Stimulated activated naive CD8-positive, alpha-beta T cell treated with anti-CD3 and anti-CD28 coated beads, Interleukin-15, amount 100 ng/mL, for 72 hours (primary cell): ENCODE measurements around the gene FMN2.

Source experiments
- ATAC-seq: fragments of 150-1000 bp; cut with Tn5 transposase; 2 replicates; pipeline ENCODE4 v1.10.0; 2021; ENCODE audit warnings: mild to moderate bottlenecking, moderate library complexity
- DNase-seq, 2 donors: peaks; one replicate each; pipeline ENCODE4 v3.0.0; 2021 to 2022
- H3K27ac Mint-ChIP-seq, 2 donors: one replicate each; pipeline ENCODE4 v1.8.0; 2022; ENCODE audit warnings: mild to moderate bottlenecking in 2 of 2, mixed read lengths in 2 of 2, moderate library complexity in 2 of 2
- H3K27me3 Mint-ChIP-seq: one replicate; pipeline ENCODE4 v1.8.0; 2022; ENCODE audit warnings: mixed read lengths
- H3K4me1 Mint-ChIP-seq: one replicate; pipeline ENCODE4 v1.8.0; 2022; ENCODE audit warnings: mild to moderate bottlenecking, mixed read lengths
- H3K4me3 Mint-ChIP-seq, 2 donors: one replicate each; pipeline ENCODE4 v1.8.0; 2022; ENCODE audit warnings: mild to moderate bottlenecking in 2 of 2, mixed read lengths in 2 of 2, moderate library complexity in 1 of 2
- H3K9me3 Mint-ChIP-seq, 2 donors: one replicate each; pipeline ENCODE4 v1.8.0; 2022; ENCODE audit warnings: mixed read lengths in 2 of 2

FMN2 gene

DNA sequence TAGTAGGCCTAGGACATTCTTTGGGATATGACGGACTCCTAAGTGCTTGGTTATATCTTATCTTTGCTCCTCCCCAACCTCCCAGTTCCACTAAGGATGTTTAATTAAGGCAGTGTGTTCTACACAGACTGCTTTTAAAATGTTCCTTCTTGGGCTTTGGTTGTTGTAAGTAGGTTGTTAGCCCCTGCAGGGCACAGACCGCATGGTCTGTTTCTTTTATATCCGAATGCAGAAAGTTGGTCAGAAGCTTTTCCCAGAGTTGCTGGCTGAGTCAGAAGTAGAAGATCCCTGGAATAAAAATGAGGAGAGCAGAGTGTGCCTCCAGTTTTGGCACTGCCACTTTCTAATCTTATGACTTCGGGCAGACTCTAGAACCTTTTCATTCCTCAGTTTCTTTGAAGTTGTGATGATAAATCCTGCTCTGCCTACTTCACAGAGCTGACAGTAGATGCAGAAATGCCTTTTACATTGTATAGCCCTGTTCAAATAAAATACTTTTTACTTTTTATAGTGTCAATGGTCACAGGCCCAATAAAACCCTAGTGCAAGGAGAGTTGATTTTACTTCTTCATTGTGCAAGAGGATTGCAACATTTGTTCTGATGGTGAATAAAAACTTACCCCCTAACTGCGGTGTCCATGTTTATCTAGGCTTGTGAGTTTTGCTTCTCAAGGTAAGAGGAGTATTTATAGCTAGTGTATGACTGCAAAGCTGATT is 18.4 kb downstream of the FMN2 start:
- no peak overlapping the region for H3K27ac Mint-ChIP-seq
- H3K4me1 Mint-ChIP-seq: no peaks in the 10 kb centered on the region
- H3K27me3 Mint-ChIP-seq: no peaks in the 10 kb centered on the region
- ATAC-seq: no peak
- no peaks in the 10 kb centered on the region for H3K9me3 Mint-ChIP-seq
- DNase-seq: no peak
- H3K4me3 Mint-ChIP-seq: no peak overlapping the region

DNA sequence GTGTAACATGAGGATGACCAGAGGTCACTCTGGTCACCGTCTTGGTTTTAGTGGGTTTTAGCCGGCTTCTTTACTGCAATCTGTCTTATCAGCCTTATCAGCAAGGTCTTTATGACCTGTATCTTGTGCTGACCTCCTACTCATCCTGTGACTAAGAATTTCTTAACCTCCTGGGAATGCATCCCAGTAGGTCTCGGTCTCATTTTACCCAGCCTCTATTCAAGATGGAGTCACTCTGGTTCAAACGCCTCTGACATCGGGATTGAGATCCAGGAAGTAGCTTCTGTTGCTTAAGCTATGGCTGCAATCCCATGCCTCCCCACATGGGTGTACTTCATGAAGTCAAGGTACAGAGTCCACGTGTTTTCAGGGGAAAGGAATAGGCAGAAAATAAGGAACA is 19.9 kb downstream of the FMN2 start:
- H3K27ac Mint-ChIP-seq: no peak overlapping the region

GRCh38 chr1:240114222-240114621 is 22.5 kb downstream of the FMN2 start:
- Mint-ChIP-seq H3K4me1 (no peaks in the 10 kb centered on the region), H3K27me3 (no peaks in the 10 kb centered on the region), H3K27ac (no peak overlapping the region), H3K9me3 (no peaks in the 10 kb centered on the region), H3K4me3 (no peak overlapping the region)
- ATAC-seq: no peak
- no peak for DNase-seq

More for the DNA sequence above, 19.9 kb downstream of the FMN2 start:
- Mint-ChIP-seq H3K27me3 (no peaks in the 10 kb centered on the region), H3K4me3 (no peak overlapping the region), H3K4me1 (no peaks in the 10 kb centered on the region), H3K9me3 (no peaks in the 10 kb centered on the region)
- ATAC-seq: no peak
- no peak for DNase-seq

DNA sequence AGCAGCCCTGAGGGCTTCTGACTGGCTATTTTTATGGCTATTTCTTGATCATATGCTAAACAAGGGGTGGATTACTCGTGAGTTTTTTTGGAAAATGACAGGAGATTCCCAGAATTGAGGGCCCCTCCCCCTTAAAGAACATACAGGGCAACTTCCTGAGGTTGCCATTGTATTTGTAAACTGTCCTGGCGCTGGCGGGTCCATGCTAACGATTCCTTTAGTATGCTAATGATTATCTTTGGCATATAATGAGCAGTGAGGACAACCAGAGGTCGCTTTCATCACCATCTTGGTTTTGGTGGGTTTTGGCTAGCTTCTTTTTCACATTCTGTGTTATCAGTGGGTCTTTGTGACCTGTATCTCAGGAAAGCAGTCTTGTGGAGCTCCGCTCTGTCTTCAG is 24.1 kb downstream of the FMN2 start:
- Mint-ChIP-seq H3K4me1 (no peaks in the 10 kb centered on the region), H3K4me3 (no peak overlapping the region), H3K27ac (no peak overlapping the region), H3K9me3 (no peaks in the 10 kb centered on the region), H3K27me3 (no peaks in the 10 kb centered on the region)
- ATAC-seq: no peak
- DNase-seq: no peak

DNA sequence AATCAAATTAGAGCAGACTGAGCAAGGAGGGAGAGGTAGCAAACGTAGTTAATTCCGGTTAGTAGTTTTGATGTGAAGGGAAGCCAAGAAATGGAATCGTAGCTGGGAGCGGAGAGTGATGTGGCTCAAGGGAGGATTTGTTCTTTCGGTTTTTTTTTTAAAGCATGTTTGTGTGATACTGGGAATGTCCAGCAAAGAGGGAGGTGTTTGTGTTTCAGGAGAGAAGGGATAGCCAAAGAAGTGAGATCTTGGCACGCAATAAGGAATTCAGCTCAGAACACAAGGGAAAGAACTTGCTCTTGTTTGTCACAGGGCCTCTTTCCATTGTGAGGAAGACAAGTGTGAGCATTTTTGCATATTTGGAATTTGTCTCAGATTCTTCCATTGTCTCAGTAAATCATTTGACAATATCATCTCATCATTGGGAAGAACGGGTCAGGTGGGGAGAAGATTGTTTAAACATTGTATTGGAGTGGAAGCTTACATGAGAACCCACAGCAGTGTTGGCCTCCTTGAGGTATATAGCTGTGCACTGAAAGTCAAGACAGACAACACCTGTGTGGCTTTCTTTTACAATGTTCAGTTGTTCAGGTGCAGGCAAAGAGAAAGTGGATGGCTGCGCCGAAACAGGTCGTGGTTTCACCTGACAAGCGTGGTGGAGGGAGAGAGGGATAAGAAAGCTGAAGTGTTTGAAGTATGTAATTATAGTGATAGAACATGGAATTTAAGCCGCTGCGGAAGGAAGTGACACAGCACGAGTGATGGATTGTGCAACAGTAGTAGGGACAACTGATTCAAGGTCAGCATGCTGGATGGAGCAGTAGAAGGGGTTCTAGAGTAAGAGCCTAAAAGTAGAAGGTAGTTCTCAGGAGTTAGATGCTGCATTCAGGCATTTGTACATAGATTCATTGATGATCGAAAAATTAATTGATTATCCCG is 25.4 kb downstream of the FMN2 start:
- no peak for ATAC-seq
- Mint-ChIP-seq H3K4me3 (no peak overlapping the region), H3K27me3 (no peaks in the 10 kb centered on the region), H3K27ac (no peak overlapping the region), H3K4me1 (no peaks in the 10 kb centered on the region), H3K9me3 (no peaks in the 10 kb centered on the region)
- DNase-seq: no peak

GRCh38 chr1:240117930-240118329 is 26.2 kb downstream of the FMN2 start:
- no peak for ATAC-seq
- Mint-ChIP-seq H3K9me3 (no peaks in the 10 kb centered on the region), H3K4me1 (no peaks in the 10 kb centered on the region), H3K4me3 (no peak overlapping the region), H3K27me3 (no peaks in the 10 kb centered on the region), H3K27ac (no peak overlapping the region)
- no peak for DNase-seq

DNA sequence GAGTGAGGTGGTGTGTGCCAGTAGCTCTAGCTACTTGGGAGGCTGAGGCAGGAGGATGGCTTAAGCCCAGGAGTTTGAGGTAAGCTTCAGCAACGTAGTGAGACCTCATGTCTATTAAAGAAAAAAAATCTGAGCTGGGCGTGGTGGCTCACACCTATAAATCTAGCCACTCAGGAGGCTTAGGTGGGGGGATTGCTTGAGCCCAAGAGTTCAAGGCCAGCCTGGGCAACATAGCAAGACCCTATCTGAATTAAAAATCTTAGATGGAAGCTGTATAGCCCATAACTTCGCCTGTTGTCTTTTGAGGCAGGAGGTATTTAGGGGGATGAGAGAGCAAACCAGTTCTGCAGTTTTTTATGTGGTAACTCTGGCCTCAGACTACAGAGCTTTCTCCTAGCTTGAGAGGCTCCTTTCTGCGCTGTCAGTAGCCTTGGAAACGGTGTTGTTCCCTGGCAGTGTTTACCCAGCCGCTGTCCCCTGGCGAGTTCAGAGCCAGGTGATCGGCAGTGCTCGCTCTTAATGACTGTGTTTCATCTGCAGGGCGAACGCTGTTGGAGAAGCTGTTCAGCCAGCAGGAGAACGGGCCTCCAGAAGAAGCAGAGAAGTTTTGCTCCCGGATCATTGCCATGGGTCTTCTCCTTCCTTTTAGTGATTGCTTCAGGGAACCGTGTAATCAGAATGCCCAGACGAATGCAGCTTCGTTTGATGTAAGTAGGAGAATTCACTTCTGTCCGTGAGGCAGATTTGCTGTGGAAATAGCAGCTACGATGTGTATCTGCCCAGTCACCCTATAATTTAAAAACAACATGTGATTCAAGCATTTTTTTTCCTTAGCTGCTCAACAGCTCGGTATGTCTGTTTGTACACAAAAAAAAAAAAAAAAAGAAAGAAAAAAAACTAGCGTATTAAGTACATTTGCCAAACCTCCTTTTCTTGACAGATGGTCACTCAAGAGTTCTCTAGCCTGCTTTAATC is 31.2 kb downstream of the FMN2 start:
- ATAC-seq: no peak
- peaks cover 4 to 6% of the 10 kb centered on the region in 2 donors for H3K9me3 Mint-ChIP-seq
- H3K27ac Mint-ChIP-seq: no peak overlapping the region
- H3K4me3 Mint-ChIP-seq: no peak overlapping the region
- no peaks in the 10 kb centered on the region for H3K4me1 Mint-ChIP-seq
- no peaks in the 10 kb centered on the region for H3K27me3 Mint-ChIP-seq
- no peak for DNase-seq

DNA sequence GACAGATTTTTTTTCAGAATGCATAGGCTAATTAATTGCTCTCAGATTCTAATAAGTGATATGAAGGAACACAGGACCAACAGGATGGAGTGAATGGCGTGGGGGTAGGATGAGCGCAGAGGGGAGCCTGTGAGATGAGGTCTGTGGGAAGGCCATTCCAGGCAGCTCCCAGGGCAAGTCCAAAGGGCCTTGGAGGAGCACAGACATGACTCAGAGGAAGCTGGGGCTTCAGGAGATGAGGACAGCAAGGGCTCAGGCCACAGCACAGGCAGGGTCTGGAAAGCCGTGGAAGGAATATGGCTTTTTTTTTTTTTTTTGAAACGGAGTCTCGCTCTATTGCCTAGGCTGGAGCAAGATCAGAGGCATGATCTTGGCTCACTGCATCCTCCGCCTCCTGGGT is 35.1 kb downstream of the FMN2 start:
- peaks cover 4 to 12% of the 10 kb centered on the region in 2 donors for H3K9me3 Mint-ChIP-seq
- no peak overlapping the region for H3K27ac Mint-ChIP-seq
- DNase-seq (no peak), ATAC-seq (no peak)
- no peak overlapping the region for H3K4me3 Mint-ChIP-seq
- no peaks in the 10 kb centered on the region for H3K27me3 Mint-ChIP-seq
- no peaks in the 10 kb centered on the region for H3K4me1 Mint-ChIP-seq

DNA sequence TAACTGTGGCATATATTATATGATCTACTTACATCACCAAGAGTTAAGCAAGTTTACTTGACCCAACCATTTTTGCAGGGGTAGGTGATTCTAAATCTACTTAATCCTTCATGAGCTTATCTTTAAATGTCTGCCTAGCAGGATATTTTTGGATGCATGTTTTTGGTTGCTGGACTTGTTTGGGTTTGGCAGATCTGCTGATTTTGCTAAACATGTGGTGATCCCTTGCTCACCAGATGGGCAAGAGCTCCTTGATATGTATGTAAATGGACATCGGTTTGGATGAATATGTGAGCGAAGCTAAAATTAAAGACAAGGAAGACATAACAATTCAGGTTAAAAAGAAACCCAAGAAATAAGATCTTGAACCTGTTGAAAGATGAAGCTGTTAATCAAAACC is 36.7 kb downstream of the FMN2 start:
- DNase-seq (no peak), ATAC-seq (no peak)
- H3K27me3 Mint-ChIP-seq: no peaks in the 10 kb centered on the region
- H3K27ac Mint-ChIP-seq: no peak overlapping the region
- no peak overlapping the region for H3K4me3 Mint-ChIP-seq
- peaks cover 10 to 12% of the 10 kb centered on the region in 2 donors for H3K9me3 Mint-ChIP-seq
- H3K4me1 Mint-ChIP-seq: no peaks in the 10 kb centered on the region

GRCh38 chr1:240134113-240134512 is 42.4 kb downstream of the FMN2 start:
- Mint-ChIP-seq H3K27ac (no peak overlapping the region), H3K9me3 (peaks cover 0 to 10% of the 10 kb centered on the region in 2 donors), H3K4me3 (no peak overlapping the region), H3K27me3 (peaks cover 8% of the 10 kb centered on the region), H3K4me1 (no peaks in the 10 kb centered on the region)
- DNase-seq (no peak), ATAC-seq (no peak)

- no peaks in the 10 kb centered on the region for H3K4me1 Mint-ChIP-seq
- peaks cover 0 to 10% of the 10 kb centered on the region in 2 donors for H3K9me3 Mint-ChIP-seq
- H3K4me3 Mint-ChIP-seq: no peak overlapping the region
- DNase-seq (no peak), ATAC-seq (no peak)
- no peak overlapping the region for H3K27ac Mint-ChIP-seq
- H3K27me3 Mint-ChIP-seq: peaks cover 8% of the 10 kb centered on the region
Observed at GRCh38 chr1:240134596-240134995, 42.9 kb downstream of the FMN2 start.

DNA sequence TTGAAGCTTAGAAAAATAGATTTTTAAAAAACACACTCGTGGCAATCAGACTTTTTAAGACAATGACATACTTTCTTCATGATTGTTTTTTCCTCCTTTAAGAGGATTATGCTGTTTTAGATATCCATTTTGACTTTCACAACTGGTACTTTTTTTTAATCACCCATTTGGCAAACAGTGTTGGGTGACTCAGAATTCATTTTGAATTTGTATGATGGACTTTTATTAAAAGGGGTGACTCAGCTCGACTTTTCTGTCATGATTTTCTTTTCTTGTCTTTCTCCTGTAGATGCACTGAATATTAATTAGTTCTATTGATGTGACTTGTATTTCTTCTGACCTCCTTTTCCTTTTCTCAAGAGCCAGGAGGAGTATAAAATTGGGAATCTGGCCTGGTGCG is 44.7 kb downstream of the FMN2 start:
- no peak overlapping the region for H3K27ac Mint-ChIP-seq
- DNase-seq: no peak
- H3K4me3 Mint-ChIP-seq: no peak overlapping the region
- no peak for ATAC-seq
- H3K27me3 Mint-ChIP-seq: peaks cover 8% of the 10 kb centered on the region
- H3K9me3 Mint-ChIP-seq: peaks cover 0 to 10% of the 10 kb centered on the region in 2 donors
- no peaks in the 10 kb centered on the region for H3K4me1 Mint-ChIP-seq

- ATAC-seq: no peak
- Mint-ChIP-seq H3K27me3 (peaks cover 8% of the 10 kb centered on the region), H3K9me3 (peaks cover 0 to 5% of the 10 kb centered on the region in 2 donors), H3K4me1 (no peaks in the 10 kb centered on the region), H3K4me3 (no peak overlapping the region), H3K27ac (no peak overlapping the region)
- DNase-seq: no peak
Observed at GRCh38 chr1:240138867-240139266, 47.2 kb downstream of the FMN2 start.

GRCh38 chr1:240139511-240139910 is 47.8 kb downstream of the FMN2 start:
- H3K9me3 Mint-ChIP-seq: peaks cover 0 to 1% of the 10 kb centered on the region in 2 donors
- no peak for ATAC-seq
- peaks cover 8% of the 10 kb centered on the region for H3K27me3 Mint-ChIP-seq
- H3K4me1 Mint-ChIP-seq: no peaks in the 10 kb centered on the region
- no peak overlapping the region for H3K27ac Mint-ChIP-seq
- no peak overlapping the region for H3K4me3 Mint-ChIP-seq
- DNase-seq: no peak

GRCh38 chr1:240145120-240145519 is 53.4 kb downstream of the FMN2 start:
- no peak for ATAC-seq
- Mint-ChIP-seq H3K27ac (no peak overlapping the region), H3K9me3 (no peaks in the 10 kb centered on the region), H3K4me1 (no peaks in the 10 kb centered on the region), H3K27me3 (no peaks in the 10 kb centered on the region), H3K4me3 (no peak overlapping the region)
- DNase-seq: no peak
